Prostate gland (tissue), 2 donors: ENCODE measurements around the gene ETV6. TPM values are rescaled to one million over a fixed set of nuclear protein-coding genes. Genes with fewer than 3 reads are reported as not detected.
"Not testable (repeated sequence)": the region's sequence is repeated elsewhere in the genome, so short reads cannot be mapped to it uniquely, and the experiment has no call there.

Source experiments
- DNase-seq: peaks from one replicate; pipeline ENCODE4 v3.0.0-alpha.2; 2019; ENCODE audit warnings: low spot score
- H3K27ac ChIP-seq, 2 donors: fragments of 200-600 bp; sonication (generic); 2 replicates each; pipeline ENCODE4 v1.5.1; 2017 to 2019
- H3K27me3 ChIP-seq: fragments of 200-600 bp; sonication (generic); replicated peaks from 2 replicates; pipeline ENCODE4 v1.5.1; 2019; ENCODE audit not compliant: insufficient read depth
- H3K36me3 ChIP-seq, 2 donors: fragments of 200-600 bp; sonication (generic); 1 replicate in 1 of 2; 2 replicates in 1 of 2; pipeline versions ENCODE4 v1.5.1 to v1.8.1; 2017 to 2019
- H3K4me1 ChIP-seq: fragments of 200-600 bp; sonication (generic); replicated peaks from 2 replicates; pipeline ENCODE4 v1.5.1; 2019
- H3K4me3 ChIP-seq, 2 donors: fragments of 200-600 bp; sonication (generic); 2 replicates each; pipeline ENCODE4 v1.5.1; 2017 to 2019
- H3K9me3 ChIP-seq: fragments of 200-600 bp; sonication (generic); 2 replicates; pipeline ENCODE4 v1.5.1; 2017
- CTCF ChIP-seq, 4 experiments: fragments of 200-600 bp in 2 of 4; fragments of 450-650 bp in 2 of 4; sonication (generic) in 2 of 4; IDR thresholded peaks; 1 replicate in 3 of 4; 2 replicates in 1 of 4; pipeline ENCODE4 v1.5.1; 2016 to 2019; ENCODE audit warnings: antibody characterized with exemption in 4 of 4, mild to moderate bottlenecking in 2 of 4, moderate library complexity in 2 of 4
- POLR2A ChIP-seq: fragments of 450-650 bp; IDR thresholded peaks from one replicate; pipeline ENCODE4 v1.6.1; 2016; ENCODE audit warnings: antibody characterized with exemption, mild to moderate bottlenecking
- POLR2AphosphoS5 ChIP-seq: sonication (generic); formaldehyde crosslinking; IDR thresholded peaks from one replicate; pipeline ENCODE4 v1.6.1; 2017; ENCODE audit warnings: antibody characterized with exemption
- WGBS: methylation state at CpG from one replicate; pipeline ENCODE4 v1.1.5; 2018; 5-methylcytosine and 5-hydroxymethylcytosine counted together
- intact Hi-C: fragments of 100-400 bp; cut with DNase I; formaldehyde crosslinking; loops from one replicate; pipeline ENCODE4 v1.14.2; 2022
- total RNA-seq, 2 donors: library from RNA; depleted of rRNA; stranded (reverse); fragments of >200 nt; gene quantifications; one replicate each; pipeline ENCODE4 v1.1.0, GENCODE V29; 2016

The ETV6 gene
- total RNA-seq, 2 donors from 2014 or later = 26.7 to 33.6 TPM

GRCh38 chr12:11624116-11624515 lies 25.4 kb upstream of the ETV6 start:
- intact Hi-C loops = no loop called here
- H3K36me3 ChIP-seq = no peaks in the 10 kb centered on the region
- H3K9me3 ChIP-seq = no peaks in the 10 kb centered on the region
- no peak overlapping the region for H3K4me3 ChIP-seq
- TF ChIP-seq CTCF (IDR thresholded peaks at IDR 0.05) (no peak), POLR2AphosphoS5 (no peak), POLR2A (no peak)
- H3K27me3 ChIP-seq = no peaks in the 10 kb centered on the region
- no peak for DNase-seq
- H3K27ac ChIP-seq = no peak overlapping the region
- WGBS = 64% methylated on average over 1 of the region's 1 CpG
- H3K4me1 ChIP-seq = no peaks in the 10 kb centered on the region

- H3K27ac ChIP-seq, H3K4me3 ChIP-seq, DNase-seq, H3K36me3 ChIP-seq, H3K27me3 ChIP-seq, H3K4me1 ChIP-seq, H3K9me3 ChIP-seq, intact Hi-C loops: not testable (repeated sequence)
- WGBS = 84% methylated on average over 6 of the region's 6 CpGs
Measured at GRCh38 chr12:11627709-11628108, 21.8 kb upstream of the ETV6 start.

GRCh38 chr12:11628353-11628752 lies 21.1 kb upstream of the ETV6 start:
- 47% methylated on average over 7 of the region's 7 CpGs for WGBS
- TF ChIP-seq POLR2AphosphoS5 (no peak), POLR2A (no peak), CTCF (IDR thresholded peaks at IDR 0.05) (no peak)
- Histone ChIP-seq H3K27ac (no peak overlapping the region), H3K9me3 (no peaks in the 10 kb centered on the region), H3K4me1 (no peaks in the 10 kb centered on the region), H3K27me3 (no peaks in the 10 kb centered on the region), H3K4me3 (no peak overlapping the region), H3K36me3 (no peaks in the 10 kb centered on the region)
- intact Hi-C loops = no loop called here
- DNase-seq = no peak

GRCh38 chr12:11630046-11630706 lies 19.3 kb upstream of the ETV6 start:
- Histone ChIP-seq H3K4me3 (no peak overlapping the region), H3K9me3 (no peaks in the 10 kb centered on the region), H3K27ac (no peak overlapping the region), H3K27me3 (no peaks in the 10 kb centered on the region), H3K36me3 (no peaks in the 10 kb centered on the region), H3K4me1 (no peaks in the 10 kb centered on the region)
- DNase-seq = no peak
- WGBS = 70% methylated on average over 5 of the region's 5 CpGs
- intact Hi-C loops = no loop called here
- TF ChIP-seq POLR2A (no peak), CTCF (IDR thresholded peaks at IDR 0.05) (no peak), POLR2AphosphoS5 (no peak)

- 32% methylated on average over 1 of the region's 1 CpG for WGBS
- DNase-seq = no peak
- intact Hi-C loops = no loop called here
- Histone ChIP-seq H3K27ac (no peak overlapping the region), H3K27me3 (no peaks in the 10 kb centered on the region), H3K4me1 (no peaks in the 10 kb centered on the region), H3K4me3 (no peak overlapping the region), H3K36me3 (no peaks in the 10 kb centered on the region), H3K9me3 (no peaks in the 10 kb centered on the region)
- TF ChIP-seq POLR2AphosphoS5 (no peak), CTCF (IDR thresholded peaks at IDR 0.05) (no peak), POLR2A (no peak)
Measured at GRCh38 chr12:11631288-11631687, 18.2 kb upstream of the ETV6 start.

GRCh38 chr12:11631881-11632280 lies 17.6 kb upstream of the ETV6 start:
- H3K4me3 ChIP-seq, H3K27ac ChIP-seq, DNase-seq, H3K9me3 ChIP-seq, H3K27me3 ChIP-seq, H3K36me3 ChIP-seq, H3K4me1 ChIP-seq, intact Hi-C loops: not testable (repeated sequence)
- 96% methylated on average over 9 of the region's 9 CpGs for WGBS
